HG02840 (cell line): Measurements from ENCODE around the gene NUDT14.

Experiments used
- ATAC-seq: cut with Tn5 transposase; IDR thresholded peaks from one replicate; pipeline ENCODE4 v1.9.1; 2021; ENCODE audit warnings: mild to moderate bottlenecking, moderate library complexity, moderate number of reproducible peaks; ENCODE audit not compliant: unreplicated experiment, low FRiP score

Gene NUDT14

DNA sequence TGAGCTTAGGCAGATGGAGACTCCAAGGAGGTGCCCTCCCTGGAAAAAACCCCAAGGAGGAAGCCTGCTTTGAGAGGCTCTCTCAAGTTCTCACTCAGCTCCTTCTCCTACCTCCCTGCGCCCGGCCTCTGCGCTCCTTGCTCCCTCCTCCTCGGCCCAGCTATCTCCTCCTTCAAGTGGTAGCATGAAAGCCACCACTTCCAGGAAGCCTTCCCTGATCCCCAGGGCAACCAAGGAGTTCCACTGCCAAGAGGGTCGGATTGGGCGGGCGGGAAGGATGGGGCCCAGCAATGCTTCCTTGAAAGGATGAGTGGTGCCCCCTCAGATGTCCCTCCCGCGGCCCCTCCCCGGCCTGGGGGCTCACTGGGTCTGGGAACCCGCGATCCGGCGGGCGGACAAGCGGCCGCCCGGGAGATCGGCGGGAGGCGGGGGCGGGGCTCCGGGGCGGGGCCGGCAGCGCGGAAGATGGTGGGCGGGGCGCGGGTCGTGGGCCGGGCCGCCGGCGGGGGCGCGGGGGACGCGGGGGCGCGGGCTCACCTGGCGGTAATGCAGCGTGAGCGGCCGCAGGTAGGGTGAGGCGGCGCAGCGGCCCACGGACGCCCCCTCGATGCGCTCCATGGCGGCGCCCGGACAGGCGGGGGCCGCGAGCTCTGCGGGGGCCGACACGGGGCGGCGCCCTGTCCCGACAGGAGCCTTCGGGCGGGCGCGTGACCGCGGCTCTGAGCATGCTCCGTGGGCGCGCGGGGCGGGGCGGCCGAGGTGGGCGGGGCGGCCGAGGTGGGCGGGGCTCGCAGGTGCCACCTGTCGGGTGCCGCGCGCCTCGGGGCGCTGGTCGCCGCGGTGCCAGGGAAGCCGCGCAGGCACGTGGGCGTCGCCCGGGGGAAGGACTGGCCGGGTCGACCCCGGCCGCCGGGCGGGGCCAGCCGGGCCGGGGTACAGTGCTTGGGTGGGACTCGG is at the start of gene NUDT14:
Gene NUDT14, minus strand, starts transcription at position 721 of the 957 bp plus-strand sequence. Its CDS starts 103 bp downstream, at position 618.
- ATAC-seq, result peak; percentile 65

- ATAC-seq, result no peak
Measured at GRCh38 chr14:105229099-105229655, 48.1 kb upstream of the NUDT14 start.

- ATAC-seq, result no peak
Measured at GRCh38 chr14:105228562-105228961, 47.5 kb upstream of the NUDT14 start.

GRCh38 chr14:105227346-105227745 is 46.2 kb upstream of the NUDT14 start:
- ATAC-seq, result no peak

DNA sequence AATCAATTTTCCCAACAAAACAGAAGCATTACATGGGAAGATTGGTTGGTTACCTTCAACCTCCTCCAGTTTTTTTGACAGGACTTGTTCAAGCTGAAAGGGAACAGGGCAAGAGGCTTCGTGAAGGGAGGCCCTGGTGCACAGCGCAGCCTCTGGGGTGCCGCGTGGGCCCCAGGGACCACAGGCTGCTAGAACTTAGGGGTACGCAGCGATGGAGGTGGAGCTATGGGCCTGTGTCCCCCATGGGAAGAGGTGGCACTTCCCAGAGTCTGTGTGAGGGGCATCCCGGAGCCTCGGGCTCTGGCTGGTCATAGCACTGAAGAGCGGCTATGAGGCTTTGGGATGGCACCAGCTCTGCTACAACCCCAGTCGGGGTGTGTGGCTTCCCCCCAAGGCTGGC is 45.1 kb upstream of the NUDT14 start:
- no peak for ATAC-seq

GRCh38 chr14:105224845-105225570 is 43.9 kb upstream of the NUDT14 start:
- no peak for ATAC-seq

GRCh38 chr14:105223770-105224544 is 42.8 kb upstream of the NUDT14 start:
- no peak for ATAC-seq

DNA sequence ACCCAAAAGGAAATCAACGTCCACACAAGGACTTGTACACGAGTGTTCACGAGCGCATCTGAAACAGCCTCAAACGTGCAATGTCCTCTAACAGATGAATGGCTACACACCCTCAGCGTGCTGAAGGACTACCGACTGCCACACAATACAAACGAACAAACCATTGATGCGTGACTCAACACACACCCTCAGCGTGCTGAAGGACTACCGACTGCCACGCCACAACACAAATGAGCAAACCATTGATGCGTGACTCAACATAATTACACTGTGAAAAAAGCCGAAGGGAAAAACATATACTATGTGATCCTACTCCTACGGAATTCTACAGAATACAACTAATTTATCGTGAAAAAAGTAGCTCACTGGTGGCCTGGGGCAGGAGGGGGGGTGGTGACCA is 42.1 kb upstream of the NUDT14 start:
- no peak for ATAC-seq

GRCh38 chr14:105221598-105222178 is 40.6 kb upstream of the NUDT14 start:
- ATAC-seq, result no peak

DNA sequence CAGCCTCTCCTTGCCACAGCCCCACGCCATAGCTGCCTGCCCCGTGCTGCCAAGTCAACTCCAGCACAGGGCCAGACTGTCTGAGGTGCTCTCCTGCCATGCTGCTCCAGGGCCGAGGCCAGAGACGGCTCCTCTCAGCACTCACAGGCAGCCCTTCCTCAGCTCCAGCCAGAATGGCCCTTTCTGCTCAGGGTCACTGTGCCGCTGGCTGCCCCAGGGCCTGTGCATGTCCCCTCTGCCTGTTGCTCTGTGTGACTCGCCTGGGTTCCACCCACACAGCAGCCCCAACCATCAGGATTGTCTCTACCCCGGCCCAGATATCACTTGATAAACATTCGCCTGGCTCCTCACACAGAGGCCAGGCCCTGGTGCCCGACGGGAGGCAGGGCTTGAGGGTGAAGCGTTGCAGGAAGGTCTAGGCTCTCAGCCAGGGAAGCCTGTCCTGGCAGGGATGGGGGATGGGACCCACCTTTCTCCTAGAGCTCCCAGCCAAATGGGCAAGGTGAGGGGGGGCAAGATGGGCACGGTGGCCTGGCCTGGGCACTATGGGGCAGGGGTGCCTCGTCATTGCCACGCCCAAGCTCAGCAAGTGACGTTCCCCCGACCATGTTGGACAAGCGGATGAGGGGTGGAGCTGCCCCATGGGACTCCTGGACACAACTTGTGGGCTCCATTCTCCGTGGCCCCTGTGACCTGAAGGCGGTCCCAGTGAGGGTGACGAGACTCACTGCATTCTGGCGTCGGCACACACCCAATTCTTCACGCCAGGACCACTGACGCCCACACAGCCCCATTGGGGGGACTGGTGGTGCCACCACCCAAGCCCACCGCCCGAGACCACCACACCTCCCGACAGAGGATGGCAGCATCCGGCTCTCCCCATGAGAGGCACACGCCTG is 39.8 kb upstream of the NUDT14 start:
- no peak for ATAC-seq

DNA sequence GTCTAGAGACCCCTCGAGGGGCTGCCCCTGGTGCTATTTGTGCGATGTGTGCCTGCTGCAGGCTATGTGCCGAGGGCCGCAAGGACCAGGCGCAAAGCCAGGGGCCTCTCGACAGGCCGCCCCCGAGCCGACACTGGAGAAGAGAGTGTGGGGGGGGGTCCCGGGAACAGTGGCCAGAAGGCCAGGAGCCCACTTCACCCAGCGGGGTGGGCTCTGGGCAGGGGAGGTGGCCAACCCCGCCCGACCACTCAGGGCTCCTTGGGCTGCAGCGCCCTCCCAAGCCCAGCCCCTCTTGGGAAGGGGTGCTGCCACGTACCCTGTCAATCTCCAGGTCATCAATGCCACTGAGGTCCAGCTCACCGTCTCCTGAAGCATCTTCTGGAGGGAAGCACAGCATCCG is 38.6 kb upstream of the NUDT14 start:
- no peak for ATAC-seq

DNA sequence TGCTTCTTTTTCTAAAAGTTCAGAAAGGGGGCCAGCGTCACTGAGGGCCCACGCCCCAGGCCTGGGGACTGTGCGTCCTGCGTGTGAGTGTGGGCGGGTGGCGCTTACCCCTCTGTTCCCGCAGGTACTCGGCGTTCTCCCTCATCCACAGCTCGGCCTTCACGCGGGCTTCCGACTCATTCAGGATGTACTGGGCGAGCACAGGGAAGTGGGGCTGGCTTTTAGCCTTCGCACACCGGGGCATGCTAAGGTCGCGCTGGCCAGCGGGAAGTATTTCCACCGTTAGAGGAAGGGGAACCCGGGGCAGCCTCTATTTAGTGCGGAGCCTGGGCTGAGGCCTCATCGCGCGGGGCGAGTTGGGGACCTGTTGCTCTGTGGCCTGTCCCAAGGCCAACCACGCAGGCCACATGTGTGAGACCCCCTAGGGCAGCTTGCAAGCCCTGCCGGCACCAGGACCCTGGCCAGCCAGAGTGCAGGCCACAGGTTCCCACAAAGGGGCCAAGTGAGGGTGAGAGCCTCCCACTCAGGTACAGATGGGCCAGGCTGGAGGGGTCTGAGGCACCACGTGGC is 38.0 kb upstream of the NUDT14 start:
- ATAC-seq, result no peak

GRCh38 chr14:105218611-105219010 is 37.5 kb upstream of the NUDT14 start:
- ATAC-seq, result no peak

DNA sequence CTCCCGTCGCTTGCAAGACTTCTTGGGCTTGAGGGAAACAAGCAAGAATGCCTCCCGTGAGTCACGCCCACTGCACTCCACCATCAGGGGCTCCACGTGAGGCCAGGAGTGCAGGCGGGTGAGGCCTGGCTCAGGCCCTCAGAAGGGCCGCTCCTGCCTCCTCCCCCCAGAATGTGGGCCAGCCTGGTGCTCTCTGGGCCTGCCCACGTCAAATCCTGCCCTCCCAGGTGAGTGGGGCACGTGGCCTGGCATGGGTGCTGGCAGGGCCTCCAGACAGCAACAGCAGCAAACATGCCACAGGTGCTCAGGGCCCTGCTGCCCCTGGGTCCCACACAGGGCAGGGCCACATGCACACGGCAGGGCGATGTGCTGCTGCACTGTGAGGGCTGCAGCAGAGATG is 36.7 kb upstream of the NUDT14 start:
- ATAC-seq, result no peak

DNA sequence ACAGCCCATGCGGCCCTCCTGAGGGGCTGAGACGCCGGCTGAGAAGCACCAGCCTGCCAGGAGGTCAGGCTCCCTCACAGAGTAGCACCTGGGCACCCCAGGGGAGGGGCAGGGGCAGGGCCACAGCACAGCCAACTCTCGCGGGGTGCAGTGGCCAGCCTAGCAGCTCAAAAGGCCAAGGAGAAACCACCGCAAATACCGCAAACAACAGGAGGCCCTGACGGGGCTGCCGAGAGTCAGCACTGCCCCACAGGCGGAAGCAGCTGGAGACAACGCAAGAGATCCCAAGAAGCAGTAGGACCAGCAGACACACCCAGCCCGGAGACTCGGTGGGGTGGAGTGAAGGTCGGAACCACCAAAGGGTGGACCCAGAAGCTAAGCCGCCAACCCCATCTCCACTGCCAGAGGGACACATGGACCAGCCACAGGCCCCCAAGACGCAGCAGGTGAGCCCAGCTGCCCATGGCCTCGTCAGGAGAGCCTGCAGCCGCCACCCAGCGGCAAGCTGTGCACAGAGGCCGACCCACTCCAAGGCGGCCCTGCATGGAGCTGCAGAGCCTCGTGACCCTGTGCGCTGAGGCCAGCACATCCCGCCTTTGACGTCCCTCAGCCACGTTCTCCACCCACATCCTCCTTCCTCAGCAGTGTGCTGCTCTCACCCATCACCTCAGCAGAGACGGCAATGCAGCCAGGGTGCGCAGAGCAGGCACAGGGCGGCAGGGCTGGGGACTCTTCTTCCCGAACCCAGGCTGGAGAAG is 35.6 kb upstream of the NUDT14 start:
- no peak for ATAC-seq

GRCh38 chr14:105215602-105216001 is 34.5 kb upstream of the NUDT14 start:
- no peak for ATAC-seq

DNA sequence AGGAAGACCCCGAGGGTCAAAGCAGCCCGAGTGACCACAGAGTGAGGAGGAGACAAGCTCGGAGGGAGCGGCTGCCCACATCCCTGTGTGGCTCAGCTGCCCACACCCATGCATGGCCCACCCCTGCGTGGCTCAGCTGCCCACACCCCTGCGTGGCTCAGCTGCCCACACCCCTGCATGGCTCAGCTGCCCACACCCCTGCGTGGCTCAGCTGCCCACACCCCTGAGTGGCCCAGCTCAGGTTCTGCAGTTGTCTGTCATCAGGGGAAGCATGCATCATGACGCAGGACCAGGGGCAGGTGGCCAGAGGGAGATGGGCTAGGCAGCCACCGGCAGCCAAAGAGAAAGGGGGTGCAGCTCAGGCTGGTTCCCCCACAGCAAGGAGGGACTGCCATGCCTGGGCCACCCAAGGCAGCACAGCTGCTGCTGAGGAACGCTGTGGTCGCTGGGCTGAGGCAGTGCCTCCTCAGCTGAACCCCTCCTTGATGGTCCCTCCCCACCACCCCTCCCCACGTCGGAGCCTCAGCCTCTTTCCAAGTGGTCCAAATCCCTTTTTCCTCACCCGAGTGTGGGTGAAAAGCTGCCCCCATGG is 33.3 kb upstream of the NUDT14 start:
- ATAC-seq, result no peak

- no peak for ATAC-seq
Measured at GRCh38 chr14:105213361-105213760, 32.2 kb upstream of the NUDT14 start.
